CD4-positive, alpha-beta T cell (primary cell): ENCODE data around the gene ALDOC. TPM values are rescaled to one million over a fixed set of nuclear protein-coding genes. Genes with fewer than 3 reads are reported as not detected.

Experiments
- ATAC-seq: fragments of 200-7000 bp; cut with Tn5 transposase; one replicate; pipeline ENCODE4 v1.10.0; 2022; ENCODE audit warnings: mild to moderate bottlenecking; ENCODE audit not compliant: poor library complexity
- CTCF ChIA-PET: fragments of 350-600 bp; sonication (Branson Sonifier 250); formaldehyde crosslinking; loops from one replicate; lab custom pipeline; 2021; ENCODE audit warnings: antibody characterized with exemption, inconsistent platforms; lab: Charles Lee
- POLR2A ChIA-PET: fragments of 350-600 bp; sonication (Branson Sonifier 250); formaldehyde crosslinking; loops from one replicate; lab custom pipeline; 2021; ENCODE audit warnings: antibody characterized with exemption, inconsistent platforms; lab: Charles Lee
- DNase-seq, 14 experiments: peaks; one replicate each; pipeline ENCODE4 v3.0.0-alpha.2; 2013 to 2020; ENCODE audit warnings: mixed read lengths in 2 of 14
- H3K27ac ChIP-seq, 2 donors: one replicate each; pipeline versions ENCODE4 v1.5.1 to v1.7.0; 2013; ENCODE audit warnings: low read length in 2 of 2, low read depth in 1 of 2, mild to moderate bottlenecking in 1 of 2
- H3K27me3 ChIP-seq, 2 experiments: 1 replicate in 1 of 2; 2 replicates in 1 of 2; pipeline versions ENCODE4 v1.6.1 to v1.7.0; 2013; ENCODE audit warnings: low read length in 2 of 2, control low read depth in 1 of 2, mild to moderate bottlenecking in 1 of 2, moderate library complexity in 1 of 2; ENCODE audit not compliant: insufficient read depth in 2 of 2, control insufficient read depth in 1 of 2
- H3K36me3 ChIP-seq: one replicate; pipeline ENCODE4 v1.6.1; 2013; ENCODE audit warnings: low read length, control low read depth; ENCODE audit not compliant: insufficient read depth
- H3K4me1 ChIP-seq: one replicate; pipeline ENCODE4 v1.6.1; 2013; ENCODE audit warnings: low read length, control low read depth; ENCODE audit not compliant: insufficient read depth
- H3K4me3 ChIP-seq: one replicate; pipeline ENCODE4 v1.5.1; 2013; ENCODE audit warnings: mild to moderate bottlenecking, low read length, moderate library complexity
- H3K9me3 ChIP-seq, 2 experiments: 1 replicate in 1 of 2; 2 replicates in 1 of 2; pipeline versions ENCODE4 v1.6.1 to v1.7.0; 2013; ENCODE audit warnings: low read length in 2 of 2, mild to moderate bottlenecking in 2 of 2, control low read depth in 1 of 2, moderate library complexity in 1 of 2; ENCODE audit not compliant: control insufficient read depth in 1 of 2, insufficient read depth in 1 of 2
- H3K27ac Mint-ChIP-seq: one replicate; pipeline ENCODE4 v1.8.0; 2020; ENCODE audit warnings: mixed read lengths
- H3K27me3 Mint-ChIP-seq: one replicate; pipeline ENCODE4 v1.8.0; 2021; ENCODE audit warnings: mixed read lengths
- H3K36me3 Mint-ChIP-seq: one replicate; pipeline ENCODE4 v1.8.0; 2021; ENCODE audit warnings: low read depth, mixed read lengths
- H3K4me1 Mint-ChIP-seq: one replicate; pipeline ENCODE4 v1.8.0; 2021; ENCODE audit warnings: low read depth, mixed read lengths
- H3K4me3 Mint-ChIP-seq: one replicate; pipeline ENCODE4 v1.8.0; 2020; ENCODE audit warnings: mild to moderate bottlenecking, mixed read lengths
- H3K9me3 Mint-ChIP-seq: one replicate; pipeline ENCODE4 v1.8.0; 2020; ENCODE audit warnings: mixed read lengths
- intact Hi-C, 2 experiments: fragments of 100-400 bp; cut with DNase I in 1 of 2; cut with micrococcal nuclease in 1 of 2; formaldehyde crosslinking; loops; one replicate each; pipeline versions ENCODE4 v1.15.1 to v1.9.0; 2023 to 2025; cut with DNase I, micrococcal nuclease
- total RNA-seq, 174 experiments: library from RNA in 2 of 174; stranded (reverse) in 2 of 174; gene quantifications; one replicate each; pipeline ENCODE4 v1.2.3 and lab custom pipeline; 2021 to 2026
- TF ChIP-seq, protein P1 (sequence below): fragments of 200-600 bp; IDR thresholded peaks from one replicate; pipeline ENCODE4 v1.8.0; 2022; ENCODE audit warnings: antibody characterized with exemption, mild to moderate bottlenecking

Gene ALDOC
- total RNA-seq, 2 experiments from 2014 or later: 21.8 to 22.7 TPM

DNA sequence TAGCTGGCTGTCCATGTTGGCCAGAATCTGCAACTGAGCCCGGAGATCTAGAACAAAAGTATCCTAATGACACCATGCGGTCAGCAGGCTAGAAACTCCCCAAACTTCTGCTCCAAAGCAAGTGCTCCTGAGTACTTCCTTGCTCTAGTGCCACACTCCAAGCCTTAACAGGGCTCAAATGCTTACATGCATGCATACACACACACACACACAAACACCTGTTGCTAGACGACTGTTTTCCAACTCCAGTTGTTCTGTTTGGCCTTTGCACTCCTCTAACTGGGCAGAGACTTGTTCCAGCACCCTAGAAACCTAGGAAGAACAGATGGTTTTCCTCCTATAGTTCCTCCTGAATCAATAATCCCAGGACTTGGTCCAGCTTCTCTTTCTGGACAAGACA is 7.7 kb upstream of the ALDOC start:
- Mint-ChIP-seq H3K36me3 (peaks cover 19% of the 10 kb centered on the region), H3K9me3 (no peaks in the 10 kb centered on the region), H3K27ac (no peak overlapping the region), H3K4me1 (no peaks in the 10 kb centered on the region), H3K4me3 (no peak overlapping the region), H3K27me3 (no peaks in the 10 kb centered on the region)
- Histone ChIP-seq H3K4me3 (no peak overlapping the region), H3K27ac (no peak overlapping the region), H3K9me3 (no peaks in the 10 kb centered on the region), H3K27me3 (no peaks in the 10 kb centered on the region), H3K4me1 (no peaks in the 10 kb centered on the region), H3K36me3 (peaks cover 12% of the 10 kb centered on the region)
- ChIA-PET POLR2A (interaction anchor here (1.5 kb wide), 1 partner anchor 13 kb away, joined by 5 read pairs; the partner anchor contains the start of gene PIGS), CTCF (no interaction called here)
- TF ChIP-seq, protein P1, sequence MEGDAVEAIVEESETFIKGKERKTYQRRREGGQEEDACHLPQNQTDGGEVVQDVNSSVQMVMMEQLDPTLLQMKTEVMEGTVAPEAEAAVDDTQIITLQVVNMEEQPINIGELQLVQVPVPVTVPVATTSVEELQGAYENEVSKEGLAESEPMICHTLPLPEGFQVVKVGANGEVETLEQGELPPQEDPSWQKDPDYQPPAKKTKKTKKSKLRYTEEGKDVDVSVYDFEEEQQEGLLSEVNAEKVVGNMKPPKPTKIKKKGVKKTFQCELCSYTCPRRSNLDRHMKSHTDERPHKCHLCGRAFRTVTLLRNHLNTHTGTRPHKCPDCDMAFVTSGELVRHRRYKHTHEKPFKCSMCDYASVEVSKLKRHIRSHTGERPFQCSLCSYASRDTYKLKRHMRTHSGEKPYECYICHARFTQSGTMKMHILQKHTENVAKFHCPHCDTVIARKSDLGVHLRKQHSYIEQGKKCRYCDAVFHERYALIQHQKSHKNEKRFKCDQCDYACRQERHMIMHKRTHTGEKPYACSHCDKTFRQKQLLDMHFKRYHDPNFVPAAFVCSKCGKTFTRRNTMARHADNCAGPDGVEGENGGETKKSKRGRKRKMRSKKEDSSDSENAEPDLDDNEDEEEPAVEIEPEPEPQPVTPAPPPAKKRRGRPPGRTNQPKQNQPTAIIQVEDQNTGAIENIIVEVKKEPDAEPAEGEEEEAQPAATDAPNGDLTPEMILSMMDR: no peak
- intact Hi-C loops: no loop called here
- DNase-seq (no peak), ATAC-seq (no peak)

DNA sequence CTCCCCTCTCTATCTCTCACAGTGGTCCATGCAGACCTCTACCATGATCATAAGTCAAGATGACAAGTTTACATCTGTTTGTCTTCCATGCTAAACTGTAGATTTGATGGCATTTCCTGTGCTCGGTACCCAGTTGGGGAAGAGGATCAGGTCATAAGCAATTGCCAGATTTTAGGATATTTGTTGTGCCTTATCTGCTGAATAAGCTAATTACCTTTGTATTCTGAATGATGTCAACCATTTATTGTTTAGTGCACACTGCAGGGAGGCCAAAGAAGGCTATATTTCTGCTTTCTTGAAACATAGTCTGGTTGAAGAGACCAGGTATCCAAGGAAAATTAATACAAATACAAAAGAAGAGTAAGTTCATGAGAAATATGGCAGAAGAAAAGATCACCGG is 5.8 kb upstream of the ALDOC start:
- Mint-ChIP-seq H3K9me3 (no peaks in the 10 kb centered on the region), H3K4me1 (no peaks in the 10 kb centered on the region), H3K36me3 (peaks cover 14% of the 10 kb centered on the region), H3K4me3 (no peak overlapping the region), H3K27me3 (no peaks in the 10 kb centered on the region), H3K27ac (no peak overlapping the region)
- intact Hi-C loops: no loop called here
- H3K36me3 ChIP-seq: peaks cover 12% of the 10 kb centered on the region
- CTCF ChIA-PET: no interaction called here
- no peak overlapping the region for H3K27ac ChIP-seq
- POLR2A ChIA-PET: no interaction called here
- no peak overlapping the region for H3K4me3 ChIP-seq
- no peaks in the 10 kb centered on the region for H3K4me1 ChIP-seq
- no peak for ATAC-seq
- no peak for DNase-seq
- no peaks in the 10 kb centered on the region for H3K9me3 ChIP-seq
- TF ChIP-seq, protein P1: no peak
- no peaks in the 10 kb centered on the region for H3K27me3 ChIP-seq

DNA sequence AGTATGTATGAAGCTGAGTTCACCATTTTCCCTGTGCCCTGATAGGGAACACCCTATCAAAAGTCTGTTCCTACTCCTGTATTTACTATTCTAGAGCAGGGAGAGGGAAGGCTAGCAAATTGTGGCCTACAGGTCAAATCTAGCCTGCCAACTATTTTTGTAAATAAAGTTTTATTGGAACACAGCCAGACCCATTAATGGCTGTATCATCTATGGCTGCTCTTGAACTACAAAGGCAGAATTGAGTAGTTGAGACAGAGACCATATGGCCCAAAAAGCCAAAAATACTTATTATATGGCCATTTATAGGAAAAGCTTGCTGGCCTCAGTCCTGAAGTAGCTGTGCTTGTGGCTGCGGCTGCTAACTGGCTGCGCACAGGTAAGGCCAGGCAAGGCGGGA is 4.3 kb upstream of the ALDOC start:
- H3K4me3 Mint-ChIP-seq: no peak overlapping the region
- peaks cover 13% of the 10 kb centered on the region for H3K4me1 Mint-ChIP-seq
- no peaks in the 10 kb centered on the region for H3K27me3 Mint-ChIP-seq
- intact Hi-C loops: no loop called here
- ChIA-PET CTCF (no interaction called here), POLR2A (interaction anchor here (1.5 kb wide), 1 partner anchor 19 kb away, joined by 3 read pairs; no protein-coding TSS in a partner anchor)
- H3K27ac Mint-ChIP-seq: no peak overlapping the region
- peaks cover 12% of the 10 kb centered on the region for H3K36me3 ChIP-seq
- DNase-seq: no peak
- H3K4me3 ChIP-seq: no peak overlapping the region
- H3K9me3 ChIP-seq: no peaks in the 10 kb centered on the region
- TF ChIP-seq, protein P1: no peak
- no peak overlapping the region for H3K27ac ChIP-seq
- H3K9me3 Mint-ChIP-seq: no peaks in the 10 kb centered on the region
- no peak for ATAC-seq
- H3K27me3 ChIP-seq: no peaks in the 10 kb centered on the region
- peaks cover 12% of the 10 kb centered on the region for H3K36me3 Mint-ChIP-seq
- peaks cover 12% of the 10 kb centered on the region for H3K4me1 ChIP-seq
